ENCODE data around the gene BMP3. TPM values are rescaled to one million over a fixed set of nuclear protein-coding genes. Genes with fewer than 3 reads are reported as not detected.

Gene BMP3
- total RNA-seq, 1 experiment from 2014 or later = not detected

DNA sequence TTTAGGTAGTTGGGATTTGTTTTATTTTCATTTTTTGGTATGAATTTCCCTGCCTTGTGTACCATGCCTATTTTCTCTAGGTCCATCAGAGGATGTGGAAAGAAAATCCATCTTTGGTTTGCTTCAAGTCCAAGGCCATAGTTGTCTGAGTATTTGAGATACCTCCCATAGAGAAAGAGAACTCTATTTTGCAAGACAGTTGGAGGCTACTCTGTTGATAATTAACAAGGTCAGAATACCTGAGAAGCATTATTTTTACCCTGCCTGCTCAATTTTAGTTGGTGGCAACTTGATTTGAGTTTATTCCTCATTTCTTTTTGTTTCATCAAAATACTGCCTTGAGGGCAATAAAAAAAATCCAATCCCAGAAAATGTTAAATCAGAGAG is 30.8 kb downstream of the BMP3 start:
- H3K4me1 ChIP-seq (ENCODE audit: control insufficient read depth in 1 of 2, insufficient read depth in 2 of 2, low read length in 2 of 2) = no peaks in the 10 kb centered on the region
- H3K9ac ChIP-seq (ENCODE audit: low read length) = no peak overlapping the region
- H4K20me1 ChIP-seq (ENCODE audit: insufficient read depth) = no peaks in the 10 kb centered on the region
- DNase-seq (ENCODE audit: low read depth, low spot score) = no peak
- intact Hi-C loops (cut with micrococcal nuclease) = no loop called here
- peaks cover 72% of the 10 kb centered on the region for H3K27me3 ChIP-seq (ENCODE audit: insufficient read depth, low read length)
- H3K36me3 ChIP-seq (ENCODE audit: control insufficient read depth in 1 of 2, insufficient read depth in 2 of 2, low read length in 2 of 2) = no peaks in the 10 kb centered on the region
- H3K9me2 ChIP-seq (ENCODE audit: insufficient read depth) = no peaks in the 10 kb centered on the region
- no peak for ATAC-seq
- no peak overlapping the region for H3K27ac ChIP-seq (ENCODE audit: low read depth, low read length)
- ChIA-PET POLR2A (no interaction called here), RAD21 (ENCODE audit: low non-redundant PET in 1 of 2, low total read pairs in 2 of 2, uncharacterized antibody in 2 of 2, unreplicated experiment in 2 of 2) (no interaction called here), CTCF (no interaction called here)
- no peak overlapping the region for H3K4me2 ChIP-seq (ENCODE audit: low read length)
- no peaks in the 10 kb centered on the region for H3K79me2 ChIP-seq (ENCODE audit: insufficient read depth, low read length)
- TF ChIP-seq, protein P1, sequence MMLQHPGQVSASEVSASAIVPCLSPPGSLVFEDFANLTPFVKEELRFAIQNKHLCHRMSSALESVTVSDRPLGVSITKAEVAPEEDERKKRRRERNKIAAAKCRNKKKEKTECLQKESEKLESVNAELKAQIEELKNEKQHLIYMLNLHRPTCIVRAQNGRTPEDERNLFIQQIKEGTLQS (IDR thresholded peaks at IDR 0.05) = no peak
- no peak for TF ChIP-seq CEBPB (IDR thresholded peaks at IDR 0.05; ENCODE audit: low read depth)
- TF ChIP-seq POLR2AphosphoS5 (IDR thresholded peaks at IDR 0.05; ENCODE audit: low read depth, low read length) = no peak
- no peak for TF ChIP-seq RAD21 (IDR thresholded peaks at IDR 0.05; ENCODE audit: low read depth)
- no peak for TF ChIP-seq EZH2phosphoT487 (IDR thresholded peaks at IDR 0.05; ENCODE audit: borderline replicate concordance)
- TF ChIP-seq SP1 (IDR thresholded peaks at IDR 0.05; ENCODE audit: low read depth) = no peak
- TF ChIP-seq TCF7L2 (IDR thresholded peaks at IDR 0.05; ENCODE audit: borderline replicate concordance, extremely low read depth, insufficient read depth, insufficient read length) = no peak
- no peak for TF ChIP-seq ZNF274 (IDR thresholded peaks at IDR 0.05; ENCODE audit: low read depth, low read length)
- no peak for TF ChIP-seq EGR1 (IDR thresholded peaks at IDR 0.05; ENCODE audit: low read depth)
- TF ChIP-seq, protein P2, sequence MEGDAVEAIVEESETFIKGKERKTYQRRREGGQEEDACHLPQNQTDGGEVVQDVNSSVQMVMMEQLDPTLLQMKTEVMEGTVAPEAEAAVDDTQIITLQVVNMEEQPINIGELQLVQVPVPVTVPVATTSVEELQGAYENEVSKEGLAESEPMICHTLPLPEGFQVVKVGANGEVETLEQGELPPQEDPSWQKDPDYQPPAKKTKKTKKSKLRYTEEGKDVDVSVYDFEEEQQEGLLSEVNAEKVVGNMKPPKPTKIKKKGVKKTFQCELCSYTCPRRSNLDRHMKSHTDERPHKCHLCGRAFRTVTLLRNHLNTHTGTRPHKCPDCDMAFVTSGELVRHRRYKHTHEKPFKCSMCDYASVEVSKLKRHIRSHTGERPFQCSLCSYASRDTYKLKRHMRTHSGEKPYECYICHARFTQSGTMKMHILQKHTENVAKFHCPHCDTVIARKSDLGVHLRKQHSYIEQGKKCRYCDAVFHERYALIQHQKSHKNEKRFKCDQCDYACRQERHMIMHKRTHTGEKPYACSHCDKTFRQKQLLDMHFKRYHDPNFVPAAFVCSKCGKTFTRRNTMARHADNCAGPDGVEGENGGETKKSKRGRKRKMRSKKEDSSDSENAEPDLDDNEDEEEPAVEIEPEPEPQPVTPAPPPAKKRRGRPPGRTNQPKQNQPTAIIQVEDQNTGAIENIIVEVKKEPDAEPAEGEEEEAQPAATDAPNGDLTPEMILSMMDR (IDR thresholded peaks at IDR 0.05 in 2 of 3, conservative IDR thresholded peaks at IDR 0.05 in 1 of 3; ENCODE audit: borderline replicate concordance in 1 of 3, insufficient read depth in 1 of 3, low read depth in 2 of 3, low read length in 2 of 3) = no peak
- TF ChIP-seq JUND (IDR thresholded peaks at IDR 0.05) = no peak
- no peak for TF ChIP-seq ELF1 (IDR thresholded peaks at IDR 0.05; ENCODE audit: borderline replicate concordance, low read depth)
- TF ChIP-seq, protein P3, sequence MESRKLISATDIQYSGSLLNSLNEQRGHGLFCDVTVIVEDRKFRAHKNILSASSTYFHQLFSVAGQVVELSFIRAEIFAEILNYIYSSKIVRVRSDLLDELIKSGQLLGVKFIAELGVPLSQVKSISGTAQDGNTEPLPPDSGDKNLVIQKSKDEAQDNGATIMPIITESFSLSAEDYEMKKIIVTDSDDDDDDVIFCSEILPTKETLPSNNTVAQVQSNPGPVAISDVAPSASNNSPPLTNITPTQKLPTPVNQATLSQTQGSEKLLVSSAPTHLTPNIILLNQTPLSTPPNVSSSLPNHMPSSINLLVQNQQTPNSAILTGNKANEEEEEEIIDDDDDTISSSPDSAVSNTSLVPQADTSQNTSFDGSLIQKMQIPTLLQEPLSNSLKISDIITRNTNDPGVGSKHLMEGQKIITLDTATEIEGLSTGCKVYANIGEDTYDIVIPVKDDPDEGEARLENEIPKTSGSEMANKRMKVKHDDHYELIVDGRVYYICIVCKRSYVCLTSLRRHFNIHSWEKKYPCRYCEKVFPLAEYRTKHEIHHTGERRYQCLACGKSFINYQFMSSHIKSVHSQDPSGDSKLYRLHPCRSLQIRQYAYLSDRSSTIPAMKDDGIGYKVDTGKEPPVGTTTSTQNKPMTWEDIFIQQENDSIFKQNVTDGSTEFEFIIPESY (IDR thresholded peaks at IDR 0.05; ENCODE audit: extremely low read depth, insufficient replicate concordance, low read length) = no peak
- TF ChIP-seq FOSL1 (IDR thresholded peaks at IDR 0.05; ENCODE audit: low read depth) = no peak
- no peak for TF ChIP-seq YY1 (IDR thresholded peaks at IDR 0.05; ENCODE audit: extremely low read depth, insufficient replicate concordance, low read depth, low read length)
- no peak for TF ChIP-seq EZH2 (IDR thresholded peaks at IDR 0.05)
- TF ChIP-seq, protein P4, sequence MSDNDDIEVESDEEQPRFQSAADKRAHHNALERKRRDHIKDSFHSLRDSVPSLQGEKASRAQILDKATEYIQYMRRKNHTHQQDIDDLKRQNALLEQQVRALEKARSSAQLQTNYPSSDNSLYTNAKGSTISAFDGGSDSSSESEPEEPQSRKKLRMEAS (IDR thresholded peaks at IDR 0.05) = no peak
- TF ChIP-seq ZFX (IDR thresholded peaks at IDR 0.05) = no peak
- TF ChIP-seq, protein P5, sequence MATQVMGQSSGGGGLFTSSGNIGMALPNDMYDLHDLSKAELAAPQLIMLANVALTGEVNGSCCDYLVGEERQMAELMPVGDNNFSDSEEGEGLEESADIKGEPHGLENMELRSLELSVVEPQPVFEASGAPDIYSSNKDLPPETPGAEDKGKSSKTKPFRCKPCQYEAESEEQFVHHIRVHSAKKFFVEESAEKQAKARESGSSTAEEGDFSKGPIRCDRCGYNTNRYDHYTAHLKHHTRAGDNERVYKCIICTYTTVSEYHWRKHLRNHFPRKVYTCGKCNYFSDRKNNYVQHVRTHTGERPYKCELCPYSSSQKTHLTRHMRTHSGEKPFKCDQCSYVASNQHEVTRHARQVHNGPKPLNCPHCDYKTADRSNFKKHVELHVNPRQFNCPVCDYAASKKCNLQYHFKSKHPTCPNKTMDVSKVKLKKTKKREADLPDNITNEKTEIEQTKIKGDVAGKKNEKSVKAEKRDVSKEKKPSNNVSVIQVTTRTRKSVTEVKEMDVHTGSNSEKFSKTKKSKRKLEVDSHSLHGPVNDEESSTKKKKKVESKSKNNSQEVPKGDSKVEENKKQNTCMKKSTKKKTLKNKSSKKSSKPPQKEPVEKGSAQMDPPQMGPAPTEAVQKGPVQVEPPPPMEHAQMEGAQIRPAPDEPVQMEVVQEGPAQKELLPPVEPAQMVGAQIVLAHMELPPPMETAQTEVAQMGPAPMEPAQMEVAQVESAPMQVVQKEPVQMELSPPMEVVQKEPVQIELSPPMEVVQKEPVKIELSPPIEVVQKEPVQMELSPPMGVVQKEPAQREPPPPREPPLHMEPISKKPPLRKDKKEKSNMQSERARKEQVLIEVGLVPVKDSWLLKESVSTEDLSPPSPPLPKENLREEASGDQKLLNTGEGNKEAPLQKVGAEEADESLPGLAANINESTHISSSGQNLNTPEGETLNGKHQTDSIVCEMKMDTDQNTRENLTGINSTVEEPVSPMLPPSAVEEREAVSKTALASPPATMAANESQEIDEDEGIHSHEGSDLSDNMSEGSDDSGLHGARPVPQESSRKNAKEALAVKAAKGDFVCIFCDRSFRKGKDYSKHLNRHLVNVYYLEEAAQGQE (IDR thresholded peaks at IDR 0.05; ENCODE audit: low read depth) = no peak
- TF ChIP-seq SRF (IDR thresholded peaks at IDR 0.05; ENCODE audit: low read depth) = no peak
- BruUV-seq (replicated peaks) = no TSS peak
- no peak overlapping the region for H2AFZ ChIP-seq (ENCODE audit: low read depth, low read length, poor library complexity, severe bottlenecking)
- H3K4me3 ChIP-seq (replicated peaks in 1 of 2; ENCODE audit: low read depth in 1 of 2, low read length in 2 of 2) = no peak overlapping the region
- H3K9me3 ChIP-seq (ENCODE audit: control insufficient read depth in 1 of 2, insufficient read depth in 1 of 2, low read depth in 1 of 2, low read length in 2 of 2) = no peaks in the 10 kb centered on the region
